Measurements from ENCODE around the gene MEI4.
"Not testable (repeated sequence)": the region's sequence is repeated elsewhere in the genome, so short reads cannot be mapped to it uniquely, and the experiment has no call there.

MEI4 gene

DNA sequence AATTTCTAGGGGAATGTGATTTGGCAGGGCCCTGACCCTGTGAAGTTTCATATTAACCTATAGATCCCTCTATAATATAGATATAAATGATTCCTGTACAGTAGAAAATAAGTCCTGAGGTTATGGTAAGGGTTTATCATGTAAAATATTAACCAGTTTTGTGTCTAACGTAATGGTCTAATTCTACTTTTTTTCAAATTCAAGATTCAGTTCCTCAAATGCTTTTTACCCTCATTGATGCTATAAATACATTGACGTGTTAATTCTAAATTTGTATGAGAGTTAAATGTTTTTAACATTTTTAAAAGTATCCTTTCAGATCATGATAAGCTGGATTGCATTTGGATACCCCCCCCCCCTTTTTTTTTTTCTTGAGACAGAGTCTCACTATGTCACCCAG lies 169.4 kb downstream of the MEI4 start:
- POLR2A ChIA-PET (ENCODE audit: low non-redundant PET) = no interaction called here
- DNase-seq (ENCODE audit: low spot score) = no peak
- CTCF ChIA-PET = no interaction called here

DNA sequence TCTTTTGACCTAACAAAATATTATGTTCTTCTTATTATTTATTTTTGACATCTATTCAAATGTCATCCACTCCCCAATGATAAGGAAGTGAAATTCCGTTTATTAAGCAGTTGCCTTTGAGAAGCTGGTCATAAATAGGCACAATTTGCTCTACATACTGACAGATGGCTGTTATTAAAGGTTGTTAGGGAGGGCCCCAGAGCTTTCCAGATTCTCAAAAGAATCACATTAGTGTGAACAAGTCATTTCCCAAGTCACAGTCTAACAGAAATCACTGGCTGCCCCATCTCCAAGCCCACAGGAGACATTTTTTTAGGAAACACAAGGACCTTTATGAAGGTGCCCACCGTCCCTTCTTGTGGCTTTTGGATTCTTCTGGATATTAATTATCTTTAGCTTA lies 172.4 kb downstream of the MEI4 start:
- H3K27ac ChIP-seq = no peak overlapping the region
- CTCF ChIA-PET = no interaction called here
- no peak for DNase-seq (ENCODE audit: low spot score)
- TF ChIP-seq, protein P1, sequence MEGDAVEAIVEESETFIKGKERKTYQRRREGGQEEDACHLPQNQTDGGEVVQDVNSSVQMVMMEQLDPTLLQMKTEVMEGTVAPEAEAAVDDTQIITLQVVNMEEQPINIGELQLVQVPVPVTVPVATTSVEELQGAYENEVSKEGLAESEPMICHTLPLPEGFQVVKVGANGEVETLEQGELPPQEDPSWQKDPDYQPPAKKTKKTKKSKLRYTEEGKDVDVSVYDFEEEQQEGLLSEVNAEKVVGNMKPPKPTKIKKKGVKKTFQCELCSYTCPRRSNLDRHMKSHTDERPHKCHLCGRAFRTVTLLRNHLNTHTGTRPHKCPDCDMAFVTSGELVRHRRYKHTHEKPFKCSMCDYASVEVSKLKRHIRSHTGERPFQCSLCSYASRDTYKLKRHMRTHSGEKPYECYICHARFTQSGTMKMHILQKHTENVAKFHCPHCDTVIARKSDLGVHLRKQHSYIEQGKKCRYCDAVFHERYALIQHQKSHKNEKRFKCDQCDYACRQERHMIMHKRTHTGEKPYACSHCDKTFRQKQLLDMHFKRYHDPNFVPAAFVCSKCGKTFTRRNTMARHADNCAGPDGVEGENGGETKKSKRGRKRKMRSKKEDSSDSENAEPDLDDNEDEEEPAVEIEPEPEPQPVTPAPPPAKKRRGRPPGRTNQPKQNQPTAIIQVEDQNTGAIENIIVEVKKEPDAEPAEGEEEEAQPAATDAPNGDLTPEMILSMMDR (conservative IDR thresholded peaks at IDR 0.05; ENCODE audit: low read depth) = no peak
- POLR2A ChIA-PET (ENCODE audit: low non-redundant PET) = no interaction called here

More for the DNA sequence above, 169.4 kb downstream of the MEI4 start:
- TF ChIP-seq, protein P1 (conservative IDR thresholded peaks at IDR 0.05; ENCODE audit: low read depth) = no peak
- no peak overlapping the region for H3K27ac ChIP-seq

DNA sequence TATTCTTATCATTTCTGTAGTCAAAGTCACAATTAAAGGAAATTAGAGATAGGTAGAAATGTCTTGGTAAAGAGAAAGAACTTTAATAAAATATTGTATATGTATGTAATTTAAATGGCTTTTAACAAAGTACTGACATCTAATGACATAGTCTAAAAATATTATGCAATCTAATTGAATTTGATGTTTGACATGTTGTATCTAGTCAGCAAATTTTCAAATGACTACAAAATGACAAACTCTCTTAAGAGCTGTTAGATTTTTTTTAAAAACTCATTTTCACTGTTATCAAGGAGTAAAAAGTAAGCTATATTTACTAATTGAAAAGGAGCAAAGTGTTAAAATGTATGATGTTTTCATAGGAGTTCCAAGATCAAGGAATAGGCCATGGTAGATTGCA lies 176.9 kb downstream of the MEI4 start:
- TF ChIP-seq, protein P1 (conservative IDR thresholded peaks at IDR 0.05; ENCODE audit: low read depth) = no peak
- DNase-seq (ENCODE audit: low spot score) = no peak
- H3K27ac ChIP-seq = no peak overlapping the region
- ChIA-PET CTCF (interaction anchor here (0.6 kb wide), 1 partner anchor 172 kb away, joined by 3 read pairs; no protein-coding TSS in a partner anchor), POLR2A (ENCODE audit: low non-redundant PET) (no interaction called here)

DNA sequence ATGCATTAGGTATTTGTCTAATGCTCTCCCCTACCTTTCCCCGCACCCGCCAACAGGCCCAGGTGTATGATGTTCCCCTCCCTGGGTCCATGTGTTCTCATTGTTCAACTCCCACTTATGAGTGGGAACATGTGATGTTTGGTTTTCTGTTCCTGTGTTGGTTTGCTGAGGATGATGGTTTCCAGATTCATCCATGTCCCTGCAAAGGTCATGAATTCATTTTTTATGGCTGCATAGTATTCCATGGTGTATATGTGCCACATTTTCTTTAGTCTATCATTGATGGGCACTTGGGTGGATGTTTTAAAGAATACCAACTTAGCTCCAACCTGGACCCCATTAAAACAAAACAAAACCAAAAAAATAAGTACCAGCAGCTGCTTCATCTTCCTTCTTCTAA lies 180.9 kb downstream of the MEI4 start:
- POLR2A ChIA-PET (ENCODE audit: low non-redundant PET); H3K27ac ChIP-seq; DNase-seq (ENCODE audit: low spot score); CTCF ChIA-PET: not testable (repeated sequence)

DNA sequence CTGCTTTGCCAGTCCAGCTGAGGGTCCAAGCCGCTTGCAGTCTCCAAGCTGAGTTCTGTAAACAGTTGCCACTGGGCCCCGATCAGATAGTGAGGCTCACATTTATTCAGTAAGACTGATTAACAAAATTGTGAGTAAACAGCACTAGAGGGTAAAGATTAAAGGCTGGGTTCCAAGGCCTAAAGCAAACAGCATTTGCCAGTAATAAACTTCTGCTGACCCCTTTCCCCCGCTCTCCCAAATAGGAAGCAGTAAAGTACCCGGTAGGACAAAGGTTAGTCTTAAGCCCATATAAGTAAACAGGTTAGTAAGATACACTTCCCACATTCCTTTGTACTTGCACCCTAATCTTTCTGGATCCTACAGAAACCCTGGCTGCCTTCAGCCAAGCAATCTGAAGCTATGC lies 181.8 kb downstream of the MEI4 start:
- POLR2A ChIA-PET (ENCODE audit: low non-redundant PET) = no interaction called here
- no peak overlapping the region for H3K27ac ChIP-seq

DNA sequence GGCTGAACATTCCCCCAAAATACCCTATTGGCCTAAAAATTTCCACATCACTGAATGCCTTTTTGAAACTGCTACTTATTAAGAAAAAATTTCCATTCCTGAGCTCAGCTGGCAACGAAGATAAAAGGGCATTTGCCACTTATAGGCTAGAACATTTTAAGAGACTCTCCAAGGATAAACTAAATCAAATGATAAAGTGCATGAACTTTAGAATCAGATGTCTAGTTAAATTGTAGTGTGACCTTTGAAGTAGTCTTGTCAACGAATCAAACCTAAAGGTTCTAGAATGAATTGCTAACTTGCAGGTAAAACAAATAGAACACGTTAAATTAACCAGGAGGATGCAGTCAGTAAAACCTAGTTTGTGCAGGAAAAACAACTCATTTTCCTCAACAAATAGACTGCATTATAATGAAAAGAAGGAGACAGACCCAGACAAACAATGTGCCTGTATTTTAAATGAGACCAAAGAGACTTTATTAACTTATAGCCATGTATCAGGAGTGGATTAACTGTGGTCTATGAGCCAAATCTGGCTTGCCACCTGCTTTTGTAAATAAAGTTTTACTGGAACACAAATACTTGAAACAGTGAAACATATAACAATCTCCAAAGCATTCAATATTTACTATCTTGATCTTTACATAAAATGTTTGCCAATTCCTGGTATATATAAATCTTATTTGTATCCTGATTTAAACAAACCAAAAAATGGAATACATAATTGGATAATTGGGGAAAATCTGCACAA lies 184.4 kb downstream of the MEI4 start:
- ChIA-PET POLR2A (ENCODE audit: low non-redundant PET) (no interaction called here), CTCF (no interaction called here)
- no peak for DNase-seq (ENCODE audit: low spot score)
- H3K27ac ChIP-seq = no peak overlapping the region
- TF ChIP-seq, protein P1 (conservative IDR thresholded peaks at IDR 0.05; ENCODE audit: low read depth) = no peak

More for the DNA sequence above, 181.8 kb downstream of the MEI4 start:
- CTCF ChIA-PET = no interaction called here
- TF ChIP-seq, protein P1 (conservative IDR thresholded peaks at IDR 0.05; ENCODE audit: low read depth) = no peak
- DNase-seq (ENCODE audit: low spot score) = no peak

DNA sequence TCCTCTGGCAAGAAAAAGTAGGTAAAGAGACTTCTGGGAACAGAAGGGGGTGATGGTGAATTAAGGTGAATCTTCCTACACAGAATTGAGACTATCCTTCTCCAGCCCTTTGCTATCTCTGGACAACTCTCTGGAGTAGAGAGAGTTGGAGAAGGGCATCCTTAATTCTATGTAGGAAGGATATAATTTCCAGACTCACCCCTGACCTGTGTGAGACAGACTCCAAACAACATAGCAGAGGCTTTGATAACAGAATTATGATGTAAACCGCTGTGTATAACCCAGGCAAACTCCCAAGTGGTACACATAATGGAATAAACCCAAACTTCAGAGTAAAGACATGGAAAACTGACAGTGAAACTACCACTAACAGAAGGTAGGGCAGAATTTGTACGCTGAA lies 186.5 kb downstream of the MEI4 start:
- TF ChIP-seq, protein P1 (conservative IDR thresholded peaks at IDR 0.05; ENCODE audit: low read depth) = no peak
- no peak for DNase-seq (ENCODE audit: low spot score)
- H3K27ac ChIP-seq = no peak overlapping the region
- ChIA-PET CTCF (interaction anchor here (0.6 kb wide), 1 partner anchor 432 kb away, joined by 10 read pairs; no protein-coding TSS in a partner anchor), POLR2A (ENCODE audit: low non-redundant PET) (no interaction called here)

Measured in RWPE1 (cell line).